Measurements from ENCODE around the gene STRN3.
A peak's percentile ranks its signal among the peaks of the same experiment; 100 is the strongest.
"Not testable (repeated sequence)": the region's sequence is repeated elsewhere in the genome, so short reads cannot be mapped to it uniquely, and the experiment has no call there.

STRN3 gene

GRCh38 chr14:30906752-30907658 lies 119.2 kb downstream of the STRN3 start:
- no peak for DNase-seq

GRCh38 chr14:30903285-30904124 lies 122.7 kb downstream of the STRN3 start:
- DNase-seq: no peak

- DNase-seq: not testable (repeated sequence)
Measured at GRCh38 chr14:30897121-30897520, 129.1 kb downstream of the STRN3 start.

- no peak for DNase-seq
Measured at GRCh38 chr14:30896435-30896834, 129.7 kb downstream of the STRN3 start.

- no peak for DNase-seq
Measured at GRCh38 chr14:30894923-30895515, 131.2 kb downstream of the STRN3 start.

GRCh38 chr14:30893819-30894218 lies 132.4 kb downstream of the STRN3 start:
- no peak for DNase-seq

GRCh38 chr14:30889244-30889594 lies 137.0 kb downstream of the STRN3 start:
- DNase-seq: no peak

GRCh38 chr14:30888480-30889243 lies 137.5 kb downstream of the STRN3 start:
- DNase-seq: no peak

GRCh38 chr14:30885840-30886740 lies 140.1 kb downstream of the STRN3 start:
- no peak for DNase-seq

- DNase-seq: no peak
Measured at GRCh38 chr14:30884901-30885300, 141.3 kb downstream of the STRN3 start.

GRCh38 chr14:30883508-30884294 lies 142.5 kb downstream of the STRN3 start:
- no peak for DNase-seq

GRCh38 chr14:30882431-30882830 lies 143.7 kb downstream of the STRN3 start:
- no peak for DNase-seq

- DNase-seq: no peak
Measured at GRCh38 chr14:30876692-30877091, 149.5 kb downstream of the STRN3 start.

- no peak for DNase-seq
Measured at GRCh38 chr14:30875788-30876053, 150.5 kb downstream of the STRN3 start.

- DNase-seq: peak; percentile 42 to 46
Measured at GRCh38 chr14:30874999-30875787, 151.0 kb downstream of the STRN3 start.

GRCh38 chr14:30874120-30874998 lies 151.8 kb downstream of the STRN3 start, which contains the start of gene COCH:
COCH (plus strand) TSS chr14:30874559; CDS start chr14:30874939, 380 bp downstream.
- peak; percentile 51 to 62 for DNase-seq

GRCh38 chr14:30873308-30874119 lies 152.7 kb downstream of the STRN3 start:
- DNase-seq: no peak

GRCh38 chr14:30872602-30873001 lies 153.6 kb downstream of the STRN3 start:
- no peak for DNase-seq

Data from activated T-cell treated with anti-CD3 and anti-CD28 coated beads, Interleukin-2, amount 50 U/mL, for 48 hours (primary cell).